ENCODE results near the gene RNF115.
"Not testable (repeated sequence)": the region's sequence is repeated elsewhere in the genome, so short reads cannot be mapped to it uniquely, and the experiment has no call there.

RNF115 gene

DNA sequence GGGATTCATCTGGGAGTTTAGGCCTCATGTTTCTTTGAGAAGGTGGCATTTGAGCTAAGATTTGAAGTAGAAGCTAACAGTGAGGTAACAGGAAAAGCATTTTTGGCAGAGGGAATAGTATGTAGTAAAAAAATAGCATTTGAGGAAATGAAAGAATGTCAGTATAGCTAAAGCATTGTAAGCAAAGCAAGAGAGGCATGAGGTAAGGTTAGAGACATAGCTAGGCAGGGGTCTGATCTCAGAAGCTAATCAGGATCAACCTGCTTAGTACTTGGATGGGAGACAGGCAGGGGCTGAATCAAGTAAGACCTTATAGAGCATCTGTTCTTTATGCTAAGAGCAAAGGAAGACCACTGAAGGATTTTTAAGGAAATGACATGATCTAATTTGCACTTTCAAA is 4.1 kb upstream of the RNF115 start:
- no peak for DNase-seq (ENCODE audit: low read depth)

DNA sequence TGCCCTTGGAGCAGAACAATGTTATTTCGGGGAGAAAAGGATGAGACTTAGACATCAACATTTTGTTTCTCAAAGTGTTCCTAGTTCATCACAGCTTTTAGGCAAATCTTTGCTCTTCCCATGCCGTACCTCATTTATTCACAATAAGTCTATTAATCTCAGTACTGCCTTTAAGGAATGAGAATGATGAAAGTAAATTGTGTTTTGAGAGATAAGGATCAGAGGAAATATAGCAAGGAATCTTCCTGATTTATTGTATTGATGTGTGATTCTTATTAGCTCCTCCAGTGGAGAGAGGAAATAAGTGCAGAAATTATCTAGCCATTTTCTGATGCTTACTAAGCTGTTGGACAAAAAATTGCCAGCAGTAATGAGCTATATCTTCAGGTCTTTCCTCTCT is 2.1 kb upstream of the RNF115 start:
- DNase-seq (ENCODE audit: low read depth) = no peak

DNA sequence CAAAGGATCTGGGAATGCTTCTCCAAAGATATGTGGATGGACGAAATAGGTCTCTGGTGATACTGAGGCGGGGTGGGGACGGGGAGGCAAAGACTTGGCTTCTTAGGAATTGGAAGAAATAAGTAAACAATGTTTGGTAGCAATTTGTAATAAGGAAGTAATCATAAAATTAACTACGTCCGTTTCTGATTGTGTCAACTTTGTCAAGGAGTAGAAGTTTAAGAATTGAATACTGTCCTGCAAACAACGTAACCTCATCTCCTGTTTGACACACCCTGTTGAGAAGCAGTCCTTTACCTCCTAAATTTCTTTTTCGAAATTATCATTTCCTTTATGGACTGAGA is 576 bp upstream of the RNF115 start:
- DNase-seq (ENCODE audit: low read depth) = no peak

DNA sequence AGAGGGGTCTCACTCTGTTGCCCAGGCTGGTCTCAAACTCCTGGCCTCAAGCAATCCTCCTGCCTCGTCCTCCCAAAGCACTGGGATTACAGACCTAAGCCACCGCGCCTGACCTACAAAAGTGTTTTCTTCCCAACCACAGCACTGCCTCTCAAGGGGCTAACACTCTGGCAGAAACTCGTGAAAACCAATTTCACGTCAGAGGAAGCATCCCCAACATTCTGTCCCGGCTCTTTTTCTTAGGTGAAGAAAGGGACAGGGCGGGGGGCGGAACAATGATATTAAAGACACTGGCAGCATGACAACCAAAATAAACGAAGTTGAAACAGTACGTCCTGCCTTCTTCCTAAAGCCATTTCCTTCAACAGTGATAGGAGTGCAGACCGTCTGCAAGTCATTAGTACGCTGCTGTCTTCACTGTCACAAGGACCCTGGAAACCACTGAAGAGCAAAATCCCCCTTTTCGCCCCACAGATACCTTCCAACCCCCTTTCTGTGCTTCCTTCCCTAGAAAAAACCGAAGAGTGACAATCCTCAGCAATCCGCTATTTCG is 1.0 kb downstream of the RNF115 start:
- not testable (repeated sequence) for DNase-seq (ENCODE audit: low read depth)

DNA sequence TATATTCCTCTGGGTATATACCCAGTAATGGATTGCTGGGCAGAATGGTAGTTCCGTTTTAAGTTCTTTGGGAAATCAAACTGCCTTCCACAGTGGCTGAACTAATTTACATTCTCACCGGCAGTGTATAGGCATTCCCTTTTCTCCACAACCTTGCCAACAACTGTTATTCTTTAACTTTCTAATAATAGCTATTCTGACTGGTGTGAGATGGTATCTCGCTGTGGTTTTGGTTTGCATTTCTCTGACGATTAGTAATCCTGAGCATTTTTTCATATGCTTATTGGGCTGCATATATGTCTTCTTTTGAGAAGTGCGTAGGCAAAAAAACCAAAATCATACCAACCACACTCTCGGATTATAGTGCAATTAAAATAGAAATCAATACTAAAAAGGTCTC is 5.8 kb downstream of the RNF115 start:
- DNase-seq (ENCODE audit: low read depth) = not testable (repeated sequence)

DNA sequence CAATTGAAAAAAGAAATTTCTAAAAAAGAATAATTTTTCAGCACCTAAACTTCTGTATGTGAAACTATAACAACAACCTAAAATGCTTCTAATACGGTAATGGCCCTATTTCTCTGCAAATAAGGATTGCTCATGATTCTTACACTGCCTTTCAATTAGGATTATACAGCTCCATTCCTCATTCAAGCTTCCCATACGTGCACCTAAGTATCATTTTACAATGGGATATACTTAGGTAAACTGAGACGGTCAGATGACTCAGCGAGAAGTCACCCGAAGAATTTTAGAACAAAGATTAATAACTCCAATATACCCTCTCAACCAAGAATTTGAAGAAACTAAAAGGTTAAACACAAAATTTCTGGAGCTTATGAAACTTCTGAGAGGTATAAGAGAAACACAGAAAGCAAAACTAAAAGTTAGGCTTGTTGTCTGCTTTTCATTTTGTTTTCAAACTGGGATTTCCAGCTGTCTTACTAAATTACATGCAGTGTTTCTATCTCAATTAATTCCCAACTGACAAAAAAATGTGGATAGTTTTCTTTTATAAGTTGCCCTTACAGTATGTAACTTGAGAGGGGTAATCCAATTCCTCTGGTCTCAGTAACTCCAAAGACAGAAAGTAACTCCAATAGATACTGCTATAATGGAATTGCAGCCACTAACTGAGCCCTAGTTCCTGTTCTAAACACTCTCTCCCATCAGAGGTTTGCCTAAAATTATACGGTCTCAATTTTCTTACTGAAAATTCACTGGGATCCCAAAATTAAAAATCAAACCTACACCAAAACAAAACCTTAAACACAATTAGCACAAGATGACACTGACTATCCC is 10.7 kb downstream of the RNF115 start:
- not testable (repeated sequence) for DNase-seq (ENCODE audit: low read depth)

DNA sequence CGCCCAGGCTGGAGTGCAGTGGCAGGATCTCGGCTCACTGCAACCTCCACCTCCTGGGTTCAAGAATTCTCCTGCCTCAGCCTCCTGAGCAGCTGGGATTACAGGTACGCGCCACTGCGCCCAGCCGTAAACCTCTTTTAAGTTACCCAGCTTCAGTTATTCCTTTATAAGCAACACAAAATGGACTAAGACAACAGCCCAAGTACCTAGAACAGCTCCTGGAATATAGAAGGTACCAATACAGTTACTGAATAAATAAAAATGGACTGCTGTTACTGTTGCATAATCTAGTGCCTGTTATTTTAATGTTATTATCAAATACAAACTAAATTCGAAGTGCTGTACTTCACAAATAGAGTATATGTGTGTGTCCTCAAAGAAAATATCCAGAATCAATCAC is 17.1 kb downstream of the RNF115 start:
- DNase-seq (ENCODE audit: low read depth) = no peak

DNA sequence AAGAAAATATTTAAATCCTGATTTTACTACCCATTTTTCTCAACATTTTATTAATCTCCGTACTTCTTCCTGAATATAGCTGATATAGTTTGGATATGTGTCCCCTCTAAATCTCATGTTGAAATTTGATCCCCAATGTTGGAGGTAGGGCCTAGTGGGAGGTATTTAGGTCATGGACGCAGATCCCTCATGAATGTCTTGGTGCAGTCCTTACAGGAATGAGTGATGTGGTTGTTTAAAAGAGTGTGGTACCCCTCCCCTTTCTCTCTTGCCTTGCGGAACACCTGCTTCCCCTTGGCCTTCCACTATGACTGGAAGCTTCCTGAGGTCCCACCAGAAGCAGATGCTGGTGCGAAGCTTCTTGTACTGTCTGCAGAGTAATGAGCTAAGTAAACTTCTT is 17.5 kb downstream of the RNF115 start:
- no peak for DNase-seq (ENCODE audit: low read depth)

DNA sequence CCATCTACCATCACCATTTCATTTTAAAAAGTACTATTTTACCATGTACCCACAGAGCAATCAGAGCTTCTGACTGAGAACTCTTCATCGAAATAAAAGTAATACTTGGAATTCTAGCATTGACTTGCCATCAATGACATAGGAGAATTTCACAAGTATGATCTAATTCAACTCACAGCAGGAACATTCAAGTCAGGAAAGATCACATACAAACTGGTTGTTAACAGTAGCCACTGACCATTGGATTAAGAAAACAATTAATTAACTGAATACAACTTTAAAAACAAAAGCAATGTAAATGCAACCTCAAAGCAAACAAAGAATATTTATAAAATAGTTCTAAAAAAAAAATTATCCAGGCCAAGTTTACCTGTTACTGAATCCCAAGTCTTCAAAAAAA is 18.8 kb downstream of the RNF115 start:
- DNase-seq (ENCODE audit: low read depth) = no peak

DNA sequence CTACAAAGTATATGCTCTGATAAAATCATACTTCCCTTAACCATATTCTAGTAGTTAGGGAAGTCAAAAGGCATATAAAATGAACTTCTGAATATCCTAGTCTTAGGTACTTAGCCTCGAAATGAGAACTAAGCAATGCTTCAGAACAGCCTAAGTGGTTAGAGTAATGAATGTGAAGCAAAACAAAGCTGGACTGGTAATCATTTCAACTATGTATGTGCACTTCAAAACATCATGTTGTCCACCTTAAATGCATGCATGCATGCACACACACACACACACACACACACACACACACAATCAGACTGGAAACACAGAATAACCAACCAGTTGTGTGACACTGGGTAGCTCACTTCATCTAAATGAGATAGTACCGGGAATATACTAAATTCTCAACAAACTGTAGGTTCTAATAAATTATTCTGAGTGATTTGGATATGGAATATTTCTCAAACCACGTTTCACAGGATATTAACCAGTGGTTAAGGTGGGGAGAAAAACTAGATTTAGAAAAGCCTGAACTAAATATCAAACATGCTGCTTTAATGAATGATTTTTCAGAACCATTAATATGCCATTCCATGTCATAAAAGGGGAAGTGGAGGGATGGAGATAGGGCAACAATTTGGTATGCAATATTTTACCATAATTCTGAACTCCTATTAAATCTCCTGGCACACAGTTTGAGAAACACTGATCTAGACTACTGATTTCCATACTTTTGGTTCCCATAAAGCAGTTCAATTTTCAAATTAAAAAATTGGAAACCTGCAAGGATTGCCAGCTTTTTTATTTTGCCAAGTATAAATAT is 19.5 kb downstream of the RNF115 start:
- DNase-seq (ENCODE audit: low read depth) = no peak

DNA sequence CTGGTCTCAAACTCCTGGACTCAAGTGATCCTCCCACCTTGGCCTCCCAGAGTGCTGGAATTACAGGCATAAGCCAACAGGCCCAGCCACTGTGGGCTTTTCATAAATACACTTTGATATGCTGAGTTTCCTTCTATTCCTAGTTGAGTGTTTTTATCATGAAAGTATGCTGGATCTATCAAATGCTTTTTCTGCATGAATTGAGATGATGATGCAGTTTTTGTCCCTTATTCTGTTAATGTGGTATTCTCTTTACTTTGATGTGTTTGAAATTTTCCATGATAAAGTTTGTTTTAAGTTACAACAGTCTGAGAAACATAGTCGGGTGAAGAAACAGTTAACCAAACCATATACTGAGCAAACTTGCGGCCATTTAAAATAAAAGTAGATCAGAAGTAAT is 24.1 kb downstream of the RNF115 start:
- DNase-seq (ENCODE audit: low read depth) = no peak

DNA sequence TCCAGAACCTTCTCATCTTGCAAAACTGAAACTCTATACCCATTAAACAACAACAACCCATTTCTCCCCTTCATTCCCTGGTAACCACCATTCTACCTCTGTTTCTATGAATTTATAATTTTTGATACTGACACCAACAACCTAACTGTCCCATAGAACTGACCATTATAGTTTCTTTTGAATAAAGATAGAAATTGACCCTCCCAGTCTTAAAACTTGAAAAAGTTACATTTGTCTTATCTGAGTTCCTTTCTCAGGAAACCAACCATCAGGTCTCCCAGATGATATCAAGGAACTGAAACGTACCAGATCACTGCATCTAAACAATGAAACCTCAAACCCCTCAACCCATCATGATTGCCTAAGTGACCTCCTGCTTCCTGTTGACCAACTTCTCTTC is 27.1 kb downstream of the RNF115 start:
- DNase-seq (ENCODE audit: low read depth) = no peak

DNA sequence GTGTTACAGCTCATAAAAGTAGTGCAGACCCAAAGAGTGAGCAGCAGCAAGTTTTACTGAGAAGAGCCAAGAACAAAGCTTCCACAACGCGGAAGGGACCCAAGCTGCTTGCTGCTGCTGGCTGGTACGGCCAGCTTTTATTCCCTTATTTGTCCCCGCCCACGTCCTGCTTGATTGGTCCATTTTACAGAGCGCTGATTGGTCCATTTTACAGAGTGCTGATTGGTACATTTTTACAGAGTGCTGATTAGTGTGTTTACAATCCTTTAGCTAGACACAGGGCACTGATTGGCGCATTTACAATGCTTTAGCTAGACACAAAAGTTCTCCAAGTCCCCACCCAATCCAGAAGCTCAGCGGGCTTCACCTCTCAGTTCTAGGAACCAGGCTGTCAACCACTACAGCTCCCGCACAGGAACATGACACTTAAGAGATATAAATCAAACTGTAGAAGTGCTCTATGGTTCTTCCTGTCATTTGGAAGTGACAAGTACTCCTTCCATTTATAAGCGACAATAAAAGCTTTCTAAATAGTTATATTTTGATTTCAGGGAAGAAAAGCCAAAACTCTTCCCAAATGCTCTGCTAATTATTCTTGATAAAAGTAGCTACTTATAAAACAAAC is 28.5 kb downstream of the RNF115 start:
- no peak for DNase-seq (ENCODE audit: low read depth)

DNA sequence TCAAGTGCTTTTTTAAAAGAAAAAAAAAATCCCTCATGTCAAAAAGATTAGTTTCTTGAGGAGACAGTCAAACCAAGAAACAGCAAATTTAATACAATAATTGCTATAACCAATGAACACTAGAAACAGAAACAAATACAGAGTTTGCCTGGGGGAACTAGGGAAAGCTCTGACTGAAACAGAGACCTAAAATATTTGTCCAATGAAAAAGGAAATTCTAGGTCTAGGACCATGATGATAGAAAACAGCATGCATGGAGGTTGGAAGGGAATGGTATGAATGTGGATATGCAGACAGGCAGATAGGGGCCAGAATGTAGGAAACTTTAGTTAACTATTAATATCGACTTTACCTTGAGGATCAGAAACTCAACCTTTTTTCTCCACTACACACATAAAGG is 31.4 kb downstream of the RNF115 start:
- DNase-seq (ENCODE audit: low read depth) = no peak

DNA sequence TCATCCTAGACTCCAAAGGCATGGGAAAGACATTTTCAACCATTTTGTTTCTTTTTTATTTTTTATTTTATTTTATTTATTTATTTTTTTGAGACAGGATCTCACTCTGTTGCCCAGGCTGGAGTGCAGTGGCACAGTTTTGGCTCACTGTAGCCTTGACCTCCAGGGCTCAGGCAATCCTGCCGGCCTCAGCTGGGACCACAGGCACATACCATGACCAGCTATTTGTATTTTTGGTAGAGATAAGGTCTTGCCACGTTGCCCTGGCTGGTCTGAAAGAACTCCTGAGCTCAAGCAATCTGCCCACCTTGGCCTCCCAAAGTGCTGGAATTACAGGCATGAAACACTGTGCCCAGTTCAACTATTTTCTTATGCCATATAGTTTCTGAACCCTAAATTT is 32.0 kb downstream of the RNF115 start:
- DNase-seq (ENCODE audit: low read depth) = not testable (repeated sequence)

DNA sequence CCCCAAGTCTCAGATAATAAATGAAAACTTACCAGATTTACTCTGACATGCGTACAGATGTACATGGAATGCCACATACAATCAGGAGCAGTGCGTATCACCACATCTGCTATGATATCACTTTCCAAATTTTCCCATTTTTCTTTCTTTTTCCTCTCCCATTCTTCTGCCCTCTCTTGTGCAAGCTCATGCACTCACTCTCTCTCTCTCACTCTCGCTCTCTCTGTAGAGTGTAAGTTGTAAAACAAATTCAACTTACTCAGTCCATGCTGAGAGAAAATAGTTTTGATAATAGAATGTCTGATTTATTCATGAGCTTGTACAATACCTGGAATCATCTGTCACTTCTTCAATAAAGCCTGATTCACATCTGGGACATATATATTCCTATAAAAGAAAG is 35.3 kb downstream of the RNF115 start:
- DNase-seq (ENCODE audit: low read depth) = no peak

DNA sequence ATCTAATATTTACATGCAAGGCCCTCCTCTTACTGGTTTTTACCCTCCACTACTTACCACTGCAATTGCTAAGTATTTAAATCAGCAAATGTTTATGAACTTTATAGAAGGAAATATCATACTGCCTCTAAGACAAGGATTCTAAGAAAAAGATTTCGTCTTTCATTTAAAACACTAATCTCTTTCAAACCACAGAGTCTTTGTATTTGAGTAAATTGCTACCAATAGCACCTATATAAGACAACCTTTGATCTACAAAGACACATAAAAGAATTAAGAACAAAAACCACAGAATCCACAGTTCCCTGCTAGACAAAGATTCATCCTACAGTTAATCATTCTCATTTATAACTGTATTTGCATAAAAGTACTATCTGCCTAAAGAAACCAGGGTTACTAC is 37.6 kb downstream of the RNF115 start:
- no peak for DNase-seq (ENCODE audit: low read depth)

DNA sequence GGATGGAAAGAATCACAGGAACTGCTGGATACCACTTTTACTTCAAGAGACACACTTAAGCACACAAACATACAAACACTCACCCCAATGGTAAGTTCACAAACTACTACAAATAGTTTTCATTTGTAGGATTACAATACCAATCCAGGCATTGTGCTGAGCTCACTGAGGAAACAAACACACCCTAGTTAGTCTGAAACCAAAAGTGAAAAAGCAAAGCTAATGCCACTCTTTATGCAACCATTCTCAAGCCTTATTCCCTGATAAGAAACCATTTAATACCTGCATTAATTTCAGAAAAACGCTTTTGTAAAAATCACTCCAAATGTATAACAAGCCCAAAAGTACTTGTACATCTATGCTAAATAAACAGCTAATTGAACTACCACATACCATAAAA is 38.3 kb downstream of the RNF115 start:
- DNase-seq (ENCODE audit: low read depth) = no peak

DNA sequence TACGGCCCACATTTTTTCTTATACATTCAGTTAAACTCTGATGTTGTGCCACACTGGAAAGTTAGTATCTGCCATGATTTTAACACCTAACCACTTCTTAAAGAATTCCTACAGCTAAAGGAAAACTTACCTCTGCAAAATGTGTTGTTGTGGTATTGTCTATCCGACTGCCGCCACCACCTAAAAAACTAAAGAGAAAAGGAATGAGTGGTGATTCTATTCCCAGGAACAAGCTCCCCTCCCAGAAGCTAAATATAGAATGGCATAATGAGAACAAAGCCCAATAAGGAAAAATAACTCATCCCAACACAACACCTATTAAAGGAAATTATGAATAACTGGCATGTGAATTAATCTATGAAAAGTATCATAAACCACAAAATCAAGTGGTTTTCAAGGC is 39.5 kb downstream of the RNF115 start:
- no peak for DNase-seq (ENCODE audit: low read depth)

DNA sequence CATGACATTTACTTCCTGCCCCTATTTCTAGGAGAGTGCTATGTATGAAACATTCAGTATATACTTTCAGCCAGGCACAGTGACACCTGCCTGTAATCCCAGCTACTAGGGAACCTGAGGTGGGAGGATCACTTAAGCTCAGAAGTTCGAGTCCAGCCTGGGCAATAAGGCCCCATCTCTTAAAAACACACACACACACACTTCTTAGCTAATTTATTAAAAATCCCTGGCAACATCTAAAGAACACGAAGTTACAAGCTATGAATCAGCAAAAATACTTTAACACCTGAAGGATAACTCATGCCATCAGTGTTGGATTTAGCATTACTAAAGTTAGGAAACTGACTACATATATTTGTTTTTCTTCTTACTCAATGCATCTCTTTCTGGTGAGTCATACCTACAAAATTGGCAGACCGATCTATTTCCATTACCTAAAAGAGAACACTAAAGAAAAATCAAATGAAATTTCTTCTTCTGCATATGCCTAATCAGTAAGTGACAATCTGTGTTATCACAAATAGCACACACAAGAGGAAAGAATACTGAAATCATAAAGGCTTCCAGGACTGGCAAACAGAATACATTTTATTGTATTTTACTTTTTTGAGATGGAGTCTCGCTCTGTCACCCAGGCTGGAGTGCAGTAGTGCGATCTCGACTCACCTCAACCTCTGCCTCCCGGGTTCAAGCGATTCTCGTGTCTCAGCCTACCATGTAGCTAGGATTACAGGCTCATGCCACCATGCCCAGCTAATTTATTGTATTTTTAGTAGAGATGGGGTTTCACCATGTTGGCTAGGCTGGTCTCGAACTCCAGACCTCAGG is 41.4 kb downstream of the RNF115 start:
- no peak for DNase-seq (ENCODE audit: low read depth)

DNA sequence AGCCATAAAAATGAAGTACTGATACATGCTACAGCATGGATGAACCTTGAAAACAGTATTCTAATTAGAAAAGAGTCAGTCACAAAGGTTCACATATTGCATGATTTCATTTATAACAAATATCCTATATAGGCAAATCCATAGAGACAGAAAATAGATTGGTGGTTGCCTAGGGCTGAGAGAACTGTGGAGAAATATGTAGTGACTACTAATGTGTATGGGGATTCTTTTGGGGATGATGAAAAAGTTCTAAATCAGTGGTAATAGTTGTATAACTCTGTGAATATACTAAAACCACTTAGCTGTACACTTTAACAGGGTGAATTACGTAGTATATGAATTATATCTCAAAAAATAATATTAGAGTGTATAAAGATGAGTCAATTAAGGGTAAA is 45.8 kb downstream of the RNF115 start:
- no peak for DNase-seq (ENCODE audit: low read depth)
